ENCODE data around the gene OGA. TPM values are rescaled to one million over a fixed set of nuclear protein-coding genes. Genes with fewer than 3 reads are reported as not detected.

OGA gene
- total RNA-seq, 2 experiments from 2014 or later, result 395 to 416 TPM

GRCh38 chr10:101784558-101784957 is 33.7 kb downstream of the OGA start:
- peak overlapping the region; percentile 100 for H3K4me3 Mint-ChIP-seq
- Histone ChIP-seq H3K27me3 (ENCODE audit: control insufficient read depth in 1 of 2, insufficient read depth in 2 of 2, low read length in 2 of 2) (peaks cover under 1 to 1% of the 10 kb centered on the region in 2 experiments), H3K36me3 (ENCODE audit: insufficient read depth, low read length) (peaks cover 51% of the 10 kb centered on the region), H3K4me3 (ENCODE audit: low read length) (no peak overlapping the region), H3K27ac (ENCODE audit: low read depth in 1 of 2, low read length in 2 of 2) (peak overlapping the region; percentile 43 to 44), H3K9me3 (ENCODE audit: control insufficient read depth in 1 of 2, insufficient read depth in 1 of 2, low read length in 2 of 2) (peaks cover 0 to 2% of the 10 kb centered on the region in 2 experiments), H3K4me1 (ENCODE audit: insufficient read depth, low read length) (peaks cover 48% of the 10 kb centered on the region)
- POLR2A ChIA-PET, result interaction anchor here (1.6 to 4.3 kb wide), 5 partner anchors 10 to 56 kb away, joined by 5 to 43 read pairs (median 6); partner anchors contain the start of gene OGA
- TF ChIP-seq CTCF (IDR thresholded peaks at IDR 0.05), result no peak
- H3K27me3 Mint-ChIP-seq, result no peaks in the 10 kb centered on the region
- intact Hi-C loops (cut with DNase I, micrococcal nuclease), result loop anchor here (5.0 to 10.0 kb wide), 4 partner anchors 48 to 270 kb away; partner anchors contain the start of gene ARMH3 (in 1 of the 2)
- ATAC-seq (ENCODE audit: poor library complexity), result no peak
- peak overlapping the region; percentile 86 for H3K27ac Mint-ChIP-seq
- CTCF ChIA-PET, result interaction anchor here (0.6 to 1.8 kb wide), 3 partner anchors 18 to 56 kb away, joined by 3 to 4 read pairs (median 4); no protein-coding TSS in a partner anchor
- no peaks in the 10 kb centered on the region for H3K9me3 Mint-ChIP-seq
- peaks cover 60% of the 10 kb centered on the region for H3K4me1 Mint-ChIP-seq (ENCODE audit: low read depth)
- no peak for DNase-seq
- H3K36me3 Mint-ChIP-seq (ENCODE audit: low read depth), result peaks cover 58% of the 10 kb centered on the region

- Mint-ChIP-seq H3K4me1 (ENCODE audit: low read depth) (peaks cover 67% of the 10 kb centered on the region), H3K27me3 (peaks cover 7% of the 10 kb centered on the region), H3K4me3 (peak overlapping the region; percentile 100), H3K9me3 (no peaks in the 10 kb centered on the region), H3K27ac (peak overlapping the region; percentile 86), H3K36me3 (ENCODE audit: low read depth) (peaks cover 50% of the 10 kb centered on the region)
- intact Hi-C loops (cut with DNase I, micrococcal nuclease), result loop anchor here (2.0 to 10.0 kb wide), 6 partner anchors 35 to 271 kb away; partner anchors contain the start of genes OGA (in 2 of the 2), ARMH3 (in 1 of the 2) and KCNIP2 (in 1 of the 2)
- DNase-seq (no peak), ATAC-seq (ENCODE audit: poor library complexity) (no peak)
- ChIA-PET CTCF (interaction anchor here (1.1 to 1.8 kb wide), 4 partner anchors 9 to 57 kb away, joined by 3 to 4 read pairs (median 3); partner anchors contain the start of gene OGA), POLR2A (interaction anchor here (0.6 to 4.3 kb wide), 10 partner anchors 10 to 859 kb away, joined by 3 to 43 read pairs (median 5); partner anchors contain the start of gene OGA)
- Histone ChIP-seq H3K9me3 (ENCODE audit: control insufficient read depth in 1 of 2, insufficient read depth in 1 of 2, low read length in 2 of 2) (peaks cover 0 to 10% of the 10 kb centered on the region in 2 experiments), H3K27ac (ENCODE audit: low read depth in 1 of 2, low read length in 2 of 2) (peak overlapping the region; percentile 62 to 64), H3K27me3 (ENCODE audit: control insufficient read depth in 1 of 2, insufficient read depth in 2 of 2, low read length in 2 of 2) (peaks cover 9 to 10% of the 10 kb centered on the region in 2 experiments), H3K4me3 (ENCODE audit: low read length) (peak overlapping the region; percentile 90), H3K36me3 (ENCODE audit: insufficient read depth, low read length) (peaks cover 43% of the 10 kb centered on the region), H3K4me1 (ENCODE audit: insufficient read depth, low read length) (peaks cover 57% of the 10 kb centered on the region)
- TF ChIP-seq CTCF (IDR thresholded peaks at IDR 0.05), result no peak
Measured at GRCh38 chr10:101783736-101784118, 34.5 kb downstream of the OGA start.

GRCh38 chr10:101782811-101783735 is 35.2 kb downstream of the OGA start, which contains the start of gene NPM3:
NPM3 (minus strand) TSS chr10:101783446; CDS start chr10:101783390, 56 bp downstream.
- intact Hi-C loops (cut with DNase I, micrococcal nuclease), result loop anchor here (2.0 to 10.0 kb wide), 6 partner anchors 36 to 272 kb away; partner anchors contain the start of genes OGA (in 2 of the 2), ARMH3 (in 1 of the 2) and KCNIP2 (in 1 of the 2)
- Histone ChIP-seq H3K36me3 (ENCODE audit: insufficient read depth, low read length) (peaks cover 38% of the 10 kb centered on the region), H3K4me1 (ENCODE audit: insufficient read depth, low read length) (peaks cover 62% of the 10 kb centered on the region), H3K27ac (ENCODE audit: low read depth in 1 of 2, low read length in 2 of 2) (peak within 1 kb of the TSS; percentile 62 to 64), H3K9me3 (ENCODE audit: control insufficient read depth in 1 of 2, insufficient read depth in 1 of 2, low read length in 2 of 2) (peaks cover 0 to 15% of the 10 kb centered on the region in 2 experiments), H3K4me3 (ENCODE audit: low read length) (peak within 1 kb of the TSS; percentile 90), H3K27me3 (ENCODE audit: control insufficient read depth in 1 of 2, insufficient read depth in 2 of 2, low read length in 2 of 2) (peaks cover 15 to 16% of the 10 kb centered on the region in 2 experiments)
- H3K27ac Mint-ChIP-seq, result peak within 1 kb of the TSS; percentile 86
- peaks cover 71% of the 10 kb centered on the region for H3K4me1 Mint-ChIP-seq (ENCODE audit: low read depth)
- POLR2A ChIA-PET, result interaction anchor here (0.6 to 4.3 kb wide), 11 partner anchors 9 to 859 kb away, joined by 3 to 43 read pairs (median 4); partner anchors contain the start of genes NOLC1 and OGA
- no peaks in the 10 kb centered on the region for H3K9me3 Mint-ChIP-seq
- ATAC-seq (ENCODE audit: poor library complexity), result peak; percentile 81
- peaks cover 48% of the 10 kb centered on the region for H3K36me3 Mint-ChIP-seq (ENCODE audit: low read depth)
- CTCF ChIA-PET, result interaction anchor here (1.1 to 1.8 kb wide), 4 partner anchors 9 to 58 kb away, joined by 3 to 4 read pairs (median 3); partner anchors contain the start of gene OGA
- peaks cover 11% of the 10 kb centered on the region for H3K27me3 Mint-ChIP-seq
- H3K4me3 Mint-ChIP-seq, result peak within 1 kb of the TSS; percentile 100
- DNase-seq, result peak; percentile 61 to 87 (median 76)
- no peak for TF ChIP-seq CTCF (IDR thresholded peaks at IDR 0.05)

Measured in CD4-positive, alpha-beta T cell (primary cell).